Left lung (tissue), 10 donors: ENCODE measurements around the gene NAV2. TPM values are rescaled to one million over a fixed set of nuclear protein-coding genes. Genes with fewer than 3 reads are reported as not detected.

Experiments
- ATAC-seq: fragments of 200-7000 bp; cut with Tn5 transposase; one replicate; pipeline ENCODE4 v1.9.1; 2020; ENCODE audit warnings: moderate library complexity
- DNase-seq, 4 donors: peaks; one replicate each; pipeline ENCODE4 v3.0.0-alpha.2; 2013 to 2020
- H3K27ac ChIP-seq, 2 donors: fragments of 200-600 bp; sonication (generic) in 1 of 2; one replicate each; pipeline versions ENCODE4 v1.5.0 to v1.8.0; 2020 to 2021
- H3K27me3 ChIP-seq, 2 donors: fragments of 200-600 bp; sonication (generic) in 1 of 2; one replicate each; pipeline versions ENCODE4 v1.5.0 to v1.8.0; 2020 to 2021
- H3K36me3 ChIP-seq, 2 donors: fragments of 200-600 bp; sonication (generic) in 1 of 2; one replicate each; pipeline versions ENCODE4 v1.5.0 to v1.8.0; 2020 to 2021
- H3K4me1 ChIP-seq, 2 donors: fragments of 200-600 bp; one replicate each; pipeline ENCODE4 v1.8.0; 2021
- H3K4me3 ChIP-seq, 2 donors: fragments of 200-600 bp; sonication (generic) in 1 of 2; one replicate each; pipeline versions ENCODE4 v1.5.0 to v1.8.0; 2020 to 2021; ENCODE audit warnings: mild to moderate bottlenecking in 1 of 2
- H3K9me3 ChIP-seq, 2 donors: fragments of 200-600 bp; sonication (generic) in 1 of 2; one replicate each; pipeline versions ENCODE4 v1.5.0 to v1.8.0; 2020 to 2021
- CTCF ChIP-seq, 2 donors: fragments of 200-600 bp; sonication (generic) in 1 of 2; IDR thresholded peaks; one replicate each; pipeline versions ENCODE4 v1.5.0 to v1.8.0; 2021; ENCODE audit warnings: antibody characterized with exemption in 2 of 2
- intact Hi-C, 2 donors: fragments of 100-400 bp; cut with DNase I; formaldehyde crosslinking; loops; one replicate each; pipeline versions ENCODE4 v1.11.2 to v1.14.2; 2022
- polyA plus RNA-seq, 6 donors: library from polyadenylated mRNA; unstranded; fragments of 120-200 nt; gene quantifications; one replicate each; pipeline ENCODE4 v1.2.1, GENCODE V29; 2013; ENCODE audit not compliant: insufficient read length in 6 of 6
- total RNA-seq, 2 donors: library from RNA; stranded (reverse); fragmentation: NEBNext Ultra II Directional; extraction: Animal tissue kit (Norgen Biotek cat#: 25700); gene quantifications; one replicate each; pipeline ENCODE4 v1.2.1, GENCODE V29; 2021
- donor health status: DM: no; HTN: yes; CAD: no.
- donor health status: DM: no; HTN: no; CAD: no.

The NAV2 gene
- total and polyA plus RNA-seq, 8 donors = 18.0 to 59.9 (median 23.1) TPM

DNA sequence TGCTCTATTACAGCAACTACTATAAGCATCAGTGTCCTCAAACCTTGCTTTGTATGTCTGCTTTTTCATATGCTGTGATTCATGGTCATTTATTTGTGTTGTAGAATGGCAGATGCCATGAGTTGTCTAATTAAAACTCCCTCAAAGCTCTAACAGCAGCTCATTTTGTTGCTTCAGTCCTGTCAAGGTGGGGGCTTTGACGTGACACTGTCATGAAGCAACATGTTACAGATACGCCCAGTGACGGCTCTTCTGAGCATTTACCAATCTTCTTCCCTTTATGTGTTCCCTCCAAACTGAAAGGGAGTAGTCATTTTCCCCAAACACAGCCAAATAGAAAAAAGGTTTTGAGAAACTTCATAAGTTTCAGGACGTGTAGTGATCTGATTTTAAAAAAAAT lies 340.9 kb downstream of the NAV2 start:
- Histone ChIP-seq H3K36me3 (peaks cover 0 to 45% of the 10 kb centered on the region in 2 donors), H3K4me3 (no peak overlapping the region), H3K9me3 (no peaks in the 10 kb centered on the region), H3K27ac (no peak overlapping the region), H3K4me1 (no peaks in the 10 kb centered on the region), H3K27me3 (no peaks in the 10 kb centered on the region)
- TF ChIP-seq CTCF (IDR thresholded peaks at IDR 0.05) = no peak
- intact Hi-C loops = no loop called here
- DNase-seq = no peak
- ATAC-seq = no peak

GRCh38 chr11:20054584-20054983 lies 341.9 kb downstream of the NAV2 start:
- DNase-seq (no peak), ATAC-seq (no peak)
- intact Hi-C loops = no loop called here
- Histone ChIP-seq H3K36me3 (peaks cover 0 to 39% of the 10 kb centered on the region in 2 donors), H3K27ac (no peak overlapping the region), H3K4me3 (no peak overlapping the region), H3K9me3 (no peaks in the 10 kb centered on the region), H3K4me1 (no peaks in the 10 kb centered on the region), H3K27me3 (no peaks in the 10 kb centered on the region)
- no peak for TF ChIP-seq CTCF (IDR thresholded peaks at IDR 0.05)

GRCh38 chr11:20055312-20055711 lies 342.7 kb downstream of the NAV2 start:
- Histone ChIP-seq H3K4me3 (no peak overlapping the region), H3K27me3 (no peaks in the 10 kb centered on the region), H3K9me3 (no peaks in the 10 kb centered on the region), H3K27ac (no peak overlapping the region), H3K36me3 (peaks cover 0 to 37% of the 10 kb centered on the region in 2 donors), H3K4me1 (no peaks in the 10 kb centered on the region)
- TF ChIP-seq CTCF (IDR thresholded peaks at IDR 0.05) = no peak
- DNase-seq = no peak
- ATAC-seq = no peak
- intact Hi-C loops = no loop called here

GRCh38 chr11:20056109-20056949 lies 343.7 kb downstream of the NAV2 start:
- no peaks in the 10 kb centered on the region for H3K4me1 ChIP-seq
- intact Hi-C loops = no loop called here
- peak; percentile 46 for ATAC-seq
- no peaks in the 10 kb centered on the region for H3K9me3 ChIP-seq
- H3K4me3 ChIP-seq = no peak overlapping the region
- H3K27ac ChIP-seq = no peak overlapping the region
- peaks cover 0 to 42% of the 10 kb centered on the region in 2 donors for H3K36me3 ChIP-seq
- TF ChIP-seq CTCF (IDR thresholded peaks at IDR 0.05) = no peak
- no peak for DNase-seq
- no peaks in the 10 kb centered on the region for H3K27me3 ChIP-seq

DNA sequence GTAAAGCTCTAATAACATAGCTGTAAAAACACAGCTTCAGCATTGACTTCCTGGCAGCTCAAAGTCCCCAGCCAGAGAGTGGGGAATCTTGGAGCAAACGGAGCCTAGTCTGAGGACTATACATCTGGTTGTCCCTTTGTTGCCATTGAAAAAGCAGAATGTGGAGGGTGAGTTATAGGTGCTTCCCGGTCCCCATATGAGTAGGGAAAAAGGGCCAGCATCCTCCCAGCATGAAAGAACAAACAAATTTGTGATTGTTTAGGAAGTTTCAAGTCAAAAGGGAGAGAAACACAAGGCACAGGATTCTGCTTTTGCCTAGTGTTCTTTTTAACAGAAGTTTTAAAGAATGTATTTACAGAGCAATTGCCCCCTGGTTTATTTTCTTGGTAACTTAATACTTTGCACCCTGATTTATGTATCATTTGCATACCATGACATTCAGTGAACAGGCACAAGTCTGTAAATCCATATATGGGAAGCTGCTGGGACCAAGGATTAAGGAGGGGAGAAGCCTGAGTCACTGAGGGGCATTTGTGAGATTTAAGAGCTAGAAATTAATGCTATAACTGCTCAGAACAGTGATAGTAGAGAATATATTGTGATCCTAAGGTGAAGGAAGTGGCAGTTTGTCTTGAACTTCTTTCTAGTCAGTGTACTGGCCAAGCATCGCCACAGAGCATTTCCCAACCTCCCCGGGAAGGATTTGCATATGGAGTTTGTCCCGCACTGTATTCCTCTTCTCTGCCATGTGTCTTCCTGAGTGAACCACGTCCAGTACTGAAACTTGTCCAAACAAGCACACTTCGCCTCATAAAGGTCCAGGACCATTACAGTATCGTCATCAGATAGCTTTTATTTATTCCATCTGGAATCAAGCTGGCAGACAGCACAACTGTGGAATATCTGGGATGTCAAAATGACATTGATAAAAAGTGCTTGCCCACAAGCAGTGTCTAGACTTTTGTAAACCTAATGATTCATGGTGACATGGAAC lies 344.6 kb downstream of the NAV2 start:
- intact Hi-C loops = no loop called here

More for the DNA sequence above, 344.6 kb downstream of the NAV2 start:
- no peak overlapping the region for H3K4me3 ChIP-seq
- no peaks in the 10 kb centered on the region for H3K27me3 ChIP-seq
- peaks cover 0 to 42% of the 10 kb centered on the region in 2 donors for H3K36me3 ChIP-seq
- no peaks in the 10 kb centered on the region for H3K4me1 ChIP-seq
- H3K9me3 ChIP-seq = no peaks in the 10 kb centered on the region
- no peak overlapping the region for H3K27ac ChIP-seq
- no peak for TF ChIP-seq CTCF (IDR thresholded peaks at IDR 0.05)
- DNase-seq (no peak), ATAC-seq (no peak)
